Left kidney (tissue), 2 donors: ENCODE data around the gene LRP3. TPM values are rescaled to one million over a fixed set of nuclear protein-coding genes. Genes with fewer than 3 reads are reported as not detected.
"Not testable (repeated sequence)": the region's sequence is repeated elsewhere in the genome, so short reads cannot be mapped to it uniquely, and the experiment has no call there.

Experiments
- DNase-seq: peaks from one replicate; pipeline ENCODE4 v3.0.0-alpha.2; 2013
- polyA plus RNA-seq: library from polyadenylated mRNA; unstranded; fragments of 120-200 nt; gene quantifications from one replicate; pipeline ENCODE4 v1.2.1, GENCODE V29; 2013; ENCODE audit not compliant: insufficient read length

LRP3 gene
- polyA plus RNA-seq, 1 donor: 16.3 TPM

GRCh38 chr19:33201886-33202545 lies 7.9 kb downstream of the LRP3 start:
- DNase-seq: no peak

GRCh38 chr19:33202546-33203507 lies 8.7 kb downstream of the LRP3 start:
- no peak for DNase-seq

GRCh38 chr19:33203529-33203928 lies 9.4 kb downstream of the LRP3 start:
- no peak for DNase-seq

- no peak for DNase-seq
These were observed 10.2 kb downstream of the LRP3 start for GRCh38 chr19:33204136-33204973.

GRCh38 chr19:33205110-33205509 lies 11.0 kb downstream of the LRP3 start:
- DNase-seq: no peak

- no peak for DNase-seq
These were observed 11.6 kb downstream of the LRP3 start for GRCh38 chr19:33205531-33206260.

GRCh38 chr19:33206261-33207039 lies 12.3 kb downstream of the LRP3 start:
- DNase-seq: no peak

GRCh38 chr19:33207040-33207620 lies 13.0 kb downstream of the LRP3 start:
- no peak for DNase-seq

- DNase-seq: no peak
These were observed 13.8 kb downstream of the LRP3 start for GRCh38 chr19:33207903-33208302.

GRCh38 chr19:33208371-33208895 lies 14.3 kb downstream of the LRP3 start:
- DNase-seq: no peak

GRCh38 chr19:33208904-33209849 lies 15.0 kb downstream of the LRP3 start:
- no peak for DNase-seq

GRCh38 chr19:33209850-33210230 lies 15.7 kb downstream of the LRP3 start:
- not testable (repeated sequence) for DNase-seq

GRCh38 chr19:33210266-33210940 lies 16.3 kb downstream of the LRP3 start:
- DNase-seq: no peak

GRCh38 chr19:33211794-33212435 lies 17.8 kb downstream of the LRP3 start:
- no peak for DNase-seq

GRCh38 chr19:33212436-33213172 lies 18.5 kb downstream of the LRP3 start:
- DNase-seq: no peak

GRCh38 chr19:33214596-33214995 lies 20.5 kb downstream of the LRP3 start:
- DNase-seq: no peak
